A549 (cell line): ENCODE measurements around the gene MPC2.

Experiments
- ZNF302 ChIP-seq: fragments of 250-450 bp; sonication (Bioruptor Pico); IDR thresholded peaks from 2 replicates; pipeline ENCODE4 v1.9.0; 2021; ENCODE audit warnings: inconsistent platforms, mild to moderate bottlenecking, moderate library complexity
- TF ChIP-seq, protein P1 (sequence below): fragments of 450-650 bp; IDR thresholded peaks from 2 replicates; pipeline ENCODE4 v1.6.1; 2014; ENCODE audit warnings: antibody characterized with exemption

DNA sequence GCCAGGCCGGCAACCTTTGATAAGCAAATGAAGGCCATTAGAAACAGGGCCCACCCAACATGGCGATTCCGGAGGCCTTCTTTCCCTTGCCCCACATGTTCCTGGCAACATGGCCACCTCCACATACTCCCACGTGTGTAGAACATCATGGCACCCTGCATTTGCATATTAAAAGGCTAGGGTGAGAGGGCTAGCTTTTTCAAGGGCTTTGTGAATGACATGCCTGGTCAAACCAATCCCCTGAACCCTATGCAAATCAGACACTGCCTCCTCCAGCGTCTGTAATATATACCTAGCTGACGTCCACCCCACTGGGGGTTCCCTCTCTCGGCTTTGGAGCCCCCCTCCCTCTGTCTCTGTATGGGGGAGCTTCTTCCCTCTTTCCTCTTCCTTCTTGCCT is 24.6 kb downstream of the MPC2 start:
- TF ChIP-seq, protein P1, sequence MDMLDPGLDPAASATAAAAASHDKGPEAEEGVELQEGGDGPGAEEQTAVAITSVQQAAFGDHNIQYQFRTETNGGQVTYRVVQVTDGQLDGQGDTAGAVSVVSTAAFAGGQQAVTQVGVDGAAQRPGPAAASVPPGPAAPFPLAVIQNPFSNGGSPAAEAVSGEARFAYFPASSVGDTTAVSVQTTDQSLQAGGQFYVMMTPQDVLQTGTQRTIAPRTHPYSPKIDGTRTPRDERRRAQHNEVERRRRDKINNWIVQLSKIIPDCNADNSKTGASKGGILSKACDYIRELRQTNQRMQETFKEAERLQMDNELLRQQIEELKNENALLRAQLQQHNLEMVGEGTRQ = no peak
- no peak for TF ChIP-seq ZNF302 (CRISPR knock-in tag)
